Medulla oblongata (tissue), 1 donor: ENCODE results near the gene ADAMTS4.
A peak's percentile ranks its signal among the peaks of the same experiment; 100 is the strongest.
"Not testable (repeated sequence)": the region's sequence is repeated elsewhere in the genome, so short reads cannot be mapped to it uniquely, and the experiment has no call there.

Source experiments
- DNase-seq: peaks from one replicate; pipeline ENCODE4 v3.0.0-alpha.2; 2015; ENCODE audit errors: extremely low spot score

The ADAMTS4 gene

DNA sequence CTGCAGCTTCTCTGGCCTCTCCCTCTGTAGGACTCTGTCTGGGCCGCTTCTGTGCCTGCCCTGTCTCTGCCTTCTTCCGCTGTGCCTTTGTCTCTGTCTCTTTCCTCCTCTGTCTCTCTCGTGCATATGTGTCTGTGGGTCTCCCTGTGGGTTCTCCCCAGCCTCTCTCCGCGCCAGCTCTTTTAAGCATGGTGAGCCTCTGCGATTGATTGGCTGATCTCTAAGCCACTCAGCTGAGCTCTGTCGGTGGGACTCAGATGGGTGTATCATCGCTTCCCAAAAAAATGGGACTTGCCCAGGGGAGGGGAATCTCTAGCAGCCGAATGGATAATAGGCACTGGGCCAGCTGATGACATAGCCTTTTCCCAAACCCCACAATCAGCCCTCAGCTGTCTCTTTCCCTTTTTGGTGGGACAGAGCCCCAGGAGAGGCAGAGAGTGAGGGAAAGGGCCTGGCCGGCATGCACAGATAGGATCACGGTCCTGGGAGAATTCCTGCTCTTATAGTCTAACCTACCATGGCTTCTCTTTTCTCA lies at the start of gene ADAMTS4:
TSS of gene ADAMTS4 (minus strand) at position 158 of the 535 bp plus-strand sequence. CDS start 427 bp downstream, outside the sequence.
- DNase-seq: peak; percentile 96

- no peak for DNase-seq
Observed at GRCh38 chr1:161244888-161245287, 46.0 kb upstream of the ADAMTS4 start.

DNA sequence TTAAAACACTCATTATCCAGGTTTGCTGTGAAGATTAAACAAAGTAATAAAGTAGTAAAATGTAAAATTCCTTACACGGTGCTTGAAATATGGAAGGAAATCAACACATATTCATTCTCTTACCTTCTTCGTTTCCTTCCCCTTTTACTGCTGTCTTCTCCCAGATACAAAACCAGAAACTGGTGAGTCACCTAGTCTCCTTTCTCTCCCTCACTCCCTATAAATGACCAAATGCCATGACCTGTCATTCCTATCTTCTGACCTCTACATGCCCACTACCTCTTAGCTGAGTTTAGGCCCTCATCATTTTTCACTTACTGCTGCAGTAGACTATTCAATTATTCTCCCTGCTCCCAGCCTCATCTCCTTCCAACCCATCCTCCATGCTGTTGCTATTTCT lies 43.5 kb upstream of the ADAMTS4 start:
- no peak for DNase-seq

DNA sequence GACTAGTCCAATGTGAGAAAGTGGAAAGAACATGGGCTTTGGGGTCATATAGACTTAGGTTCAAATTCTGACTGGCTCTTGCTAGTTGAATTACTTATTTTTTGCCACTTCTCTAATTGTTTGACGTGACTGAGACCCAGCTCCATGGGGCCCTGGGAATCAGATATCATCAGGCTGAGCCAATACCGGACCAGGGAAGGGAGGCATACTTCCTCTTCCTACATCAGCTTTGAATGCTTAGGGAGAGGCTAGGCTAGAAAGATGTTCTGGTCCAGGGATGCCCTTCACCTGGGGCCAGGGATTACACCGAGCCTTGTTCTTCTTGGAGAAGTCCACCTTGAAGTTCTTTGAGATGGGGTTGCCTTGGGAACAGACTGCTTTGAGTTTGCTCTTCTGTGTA lies 42.8 kb upstream of the ADAMTS4 start:
- no peak for DNase-seq

DNA sequence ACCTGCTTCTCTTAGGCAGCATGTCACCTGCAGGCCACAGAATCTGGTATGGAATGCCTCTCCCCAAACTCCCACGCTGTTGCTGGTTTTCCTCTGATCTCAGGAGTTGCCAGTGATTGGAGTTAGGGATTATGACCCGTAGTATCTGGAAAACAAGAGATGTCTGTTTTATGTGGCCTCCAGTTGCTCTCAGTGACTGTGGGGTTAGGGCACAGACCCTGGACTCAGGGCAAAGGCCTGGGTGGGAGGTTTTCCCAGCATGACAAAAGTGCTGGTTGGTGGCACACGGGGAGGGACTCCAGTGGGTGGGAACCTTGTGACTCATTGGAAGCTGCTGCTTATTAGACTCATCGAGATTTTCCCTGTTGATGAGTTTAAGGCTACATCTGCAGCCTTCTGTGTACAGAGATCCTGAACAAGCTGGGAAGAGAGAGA lies 39.2 kb upstream of the ADAMTS4 start, which contains the start of gene NR1I3:
TSS of gene NR1I3 (minus strand) at position 165 of the 435 bp plus-strand sequence. CDS start 1,638 bp downstream, outside the sequence.
- DNase-seq: no peak

GRCh38 chr1:161235957-161236775 lies 37.3 kb upstream of the ADAMTS4 start:
- no peak for DNase-seq

- DNase-seq: no peak
Observed at GRCh38 chr1:161233102-161233501, 34.2 kb upstream of the ADAMTS4 start.

- DNase-seq: no peak
Observed at GRCh38 chr1:161230762-161231161, 31.9 kb upstream of the ADAMTS4 start.

DNA sequence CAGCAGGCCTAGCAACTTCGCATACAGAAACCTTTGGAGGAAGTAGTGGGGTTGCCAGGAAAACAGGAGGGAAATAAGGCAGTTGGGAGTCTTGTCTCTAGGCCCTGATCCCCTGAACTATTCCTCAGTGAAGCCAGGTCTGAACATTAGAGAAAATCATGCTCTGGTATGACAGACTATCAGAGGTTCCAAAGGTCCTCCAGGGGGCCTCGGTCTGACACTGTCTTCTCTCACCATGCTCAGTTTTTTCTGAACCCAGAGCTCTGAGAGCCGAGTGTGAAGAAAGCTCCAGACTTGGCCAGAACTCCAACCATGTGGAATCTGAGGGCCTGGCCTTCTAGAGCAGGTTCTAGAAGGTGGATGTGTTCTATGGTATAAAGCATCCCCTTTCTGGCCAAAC lies 31.0 kb upstream of the ADAMTS4 start:
- DNase-seq: no peak

GRCh38 chr1:161228032-161228431 lies 29.2 kb upstream of the ADAMTS4 start:
- no peak for DNase-seq

- peak; percentile 90 for DNase-seq
Observed at GRCh38 chr1:161227196-161227871, 28.5 kb upstream of the ADAMTS4 start.

GRCh38 chr1:161226759-161227158 lies 27.9 kb upstream of the ADAMTS4 start:
- no peak for DNase-seq

DNA sequence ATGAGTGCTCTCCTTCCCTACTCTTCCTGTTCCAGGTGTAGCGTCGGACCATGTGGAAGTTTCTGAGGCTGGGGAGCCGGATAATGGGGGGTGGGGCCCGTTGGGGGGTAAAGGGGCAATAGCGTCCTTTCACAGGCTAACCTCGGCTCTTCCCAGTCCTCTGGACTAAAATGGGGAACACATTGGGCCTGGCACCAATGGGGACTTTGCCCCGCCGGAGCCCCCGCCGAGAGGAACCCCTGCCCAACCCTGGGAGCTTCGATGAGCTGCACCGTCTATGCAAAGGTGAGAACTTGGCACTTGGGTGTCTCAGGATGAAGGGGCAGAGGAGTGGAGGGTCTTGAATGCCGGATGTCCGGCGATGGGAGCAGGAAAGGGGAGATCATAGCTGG lies 27.5 kb upstream of the ADAMTS4 start:
- no peak for DNase-seq

GRCh38 chr1:161225534-161226319 lies 26.9 kb upstream of the ADAMTS4 start, which contains the start of gene TOMM40L:
TOMM40L (plus strand) TSS chr1:161226060; CDS start chr1:161226490, 430 bp downstream.
- DNase-seq: peak; percentile 99

DNA sequence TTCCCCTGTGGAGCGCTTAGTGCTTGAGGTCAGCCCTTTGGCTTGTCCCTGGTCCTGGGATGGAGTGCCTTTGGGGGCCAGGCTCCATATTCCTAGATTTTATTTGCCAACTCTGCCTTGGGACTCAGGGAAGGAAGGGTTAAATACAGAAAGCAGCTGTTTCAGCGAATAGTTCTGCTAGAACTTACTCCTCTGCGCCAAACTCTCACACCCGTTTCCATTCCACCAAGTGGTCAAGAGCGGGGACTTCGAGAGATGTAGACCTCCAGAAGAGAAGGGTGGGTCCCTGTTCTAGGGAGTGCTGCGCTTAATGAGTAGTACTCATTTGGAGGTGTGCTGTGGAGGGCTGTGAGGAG lies 26.3 kb upstream of the ADAMTS4 start:
- DNase-seq: no peak

DNA sequence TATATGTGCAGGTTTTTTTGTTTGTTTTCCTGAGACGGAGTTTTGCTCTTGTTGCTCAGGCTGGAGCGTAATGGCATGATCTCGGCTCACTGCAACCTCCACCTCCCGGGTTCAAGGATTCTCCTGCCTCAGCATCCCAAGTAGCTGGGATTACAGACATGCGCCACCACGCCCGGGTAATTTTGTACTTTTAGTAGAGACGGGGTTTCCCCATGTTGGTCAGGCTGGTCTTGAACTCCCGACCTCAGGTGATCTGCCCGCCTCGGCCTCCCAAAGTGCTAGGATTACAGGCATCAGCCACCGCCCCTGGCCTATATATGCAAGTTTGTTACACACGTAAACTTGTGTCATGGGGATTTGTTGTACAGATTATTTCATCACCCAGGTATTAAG lies 25.8 kb upstream of the ADAMTS4 start:
- not testable (repeated sequence) for DNase-seq

DNA sequence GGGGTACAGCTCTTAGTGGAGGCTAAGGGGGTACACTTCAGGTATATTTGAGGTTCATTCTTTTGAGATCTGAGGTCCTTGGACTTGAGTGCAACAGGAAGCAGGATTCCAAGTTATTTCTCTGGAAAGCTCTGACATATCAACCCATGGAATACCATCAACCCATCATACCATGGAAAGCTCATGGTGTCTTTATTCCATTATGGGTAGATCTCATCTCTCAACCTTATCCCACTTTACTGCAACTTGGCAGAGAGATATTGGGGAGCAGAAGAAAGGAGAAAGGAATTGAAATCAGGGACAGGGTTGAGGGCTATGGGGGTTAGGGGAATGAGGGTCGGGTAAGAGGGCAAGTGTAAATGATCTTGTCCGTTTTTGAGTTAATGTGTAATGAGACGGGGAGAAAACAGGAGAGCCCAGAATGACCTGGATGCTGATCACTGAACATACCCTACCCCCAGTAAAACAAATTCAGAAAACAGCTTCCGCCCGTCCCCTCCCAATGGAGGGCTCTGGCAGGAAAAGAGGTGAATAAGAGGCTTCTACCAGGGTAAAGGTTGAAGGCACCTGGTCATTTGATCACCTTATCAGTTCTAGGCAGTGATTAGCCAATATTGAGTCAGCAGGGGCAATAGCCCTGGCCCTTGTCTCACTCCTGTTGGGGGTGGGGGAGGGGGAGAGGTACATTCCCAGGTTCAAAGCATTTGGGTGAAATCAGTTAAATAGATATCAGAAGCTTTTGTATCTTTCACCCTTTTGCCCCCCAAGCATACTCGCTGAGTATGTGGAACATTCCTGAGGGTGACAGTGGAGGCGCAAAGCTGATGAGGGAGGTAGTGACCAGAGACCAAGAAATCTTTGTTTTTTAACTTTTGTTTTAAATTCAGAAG lies 25.2 kb upstream of the ADAMTS4 start:
- DNase-seq: no peak

- DNase-seq: no peak
Observed at GRCh38 chr1:161222175-161223019, 23.5 kb upstream of the ADAMTS4 start.

DNA sequence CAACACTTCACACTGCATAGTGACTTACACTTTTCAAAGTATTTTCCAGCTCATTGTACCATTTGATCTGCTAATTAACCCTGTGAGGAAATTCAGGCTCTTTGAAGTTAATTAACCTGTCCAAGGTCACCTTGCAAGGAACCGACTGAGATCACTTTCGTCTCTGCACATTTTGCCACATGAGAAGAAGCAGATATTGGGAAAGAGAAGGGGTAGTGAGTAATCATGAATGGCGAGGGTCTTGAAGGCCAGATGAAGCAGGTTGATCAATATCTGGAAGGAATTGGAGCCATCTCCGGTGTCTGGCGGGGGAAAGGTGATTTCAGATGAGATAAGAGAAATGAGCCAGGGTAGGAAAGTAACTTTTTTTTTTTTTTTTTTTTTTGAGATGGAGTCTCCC lies 21.1 kb upstream of the ADAMTS4 start:
- no peak for DNase-seq
